HEK293T (cell line): ENCODE data around the gene PLCD1.

Experiments
- CTCF ChIA-PET: fragments of 350-600 bp; formaldehyde crosslinking; extraction: SDS; loops from one replicate; lab custom pipeline; 2021; ENCODE audit warnings: antibody characterized with exemption, inconsistent platforms; lab: Yijun Ruan, JAX
- POLR2A ChIA-PET: fragments of 350-600 bp; formaldehyde crosslinking; extraction: SDS; loops from one replicate; lab custom pipeline; 2020; ENCODE audit warnings: antibody characterized with exemption, inconsistent platforms; lab: Yijun Ruan, JAX
- DNase-seq: peaks from one replicate; pipeline ENCODE4 v3.0.0; 2012; ENCODE audit warnings: mixed read lengths; ENCODE audit errors: extremely low spot score
- ARNT ChIP-seq: fragments of 450-650 bp; IDR thresholded peaks from 2 replicates; pipeline ENCODE4 v1.6.1; 2017; ENCODE audit warnings: mild to moderate bottlenecking
- BHLHE40 ChIP-seq: fragments of 450-650 bp; IDR thresholded peaks from 2 replicates; pipeline ENCODE4 v1.6.1; 2016; ENCODE audit warnings: mild to moderate bottlenecking, moderate library complexity, borderline replicate concordance
- CTBP1 ChIP-seq: fragments of 450-650 bp; IDR thresholded peaks from 2 replicates; pipeline ENCODE4 v1.6.1; 2016; ENCODE audit warnings: borderline replicate concordance
- ELF4 ChIP-seq: fragments of 450-650 bp; IDR thresholded peaks from 2 replicates; pipeline ENCODE4 v1.6.1; 2017; ENCODE audit warnings: antibody characterized with exemption
- FOXA1 ChIP-seq: fragments of 450-650 bp; IDR thresholded peaks from 2 replicates; pipeline ENCODE4 v1.6.1; 2016; ENCODE audit warnings: mild to moderate bottlenecking
- FOXK2 ChIP-seq: fragments of 450-650 bp; IDR thresholded peaks from 2 replicates; pipeline ENCODE4 v1.6.1; 2016; ENCODE audit warnings: mild to moderate bottlenecking
- FOXM1 ChIP-seq: fragments of 450-650 bp; IDR thresholded peaks from 2 replicates; pipeline ENCODE4 v1.6.1; 2017; ENCODE audit warnings: mild to moderate bottlenecking, borderline replicate concordance
- HDGF ChIP-seq: fragments of 450-650 bp; IDR thresholded peaks from 2 replicates; pipeline ENCODE4 v1.6.1; 2017; ENCODE audit warnings: antibody characterized with exemption, borderline replicate concordance
- L3MBTL2 ChIP-seq: fragments of 450-650 bp; conservative IDR thresholded peaks from 2 replicates; pipeline ENCODE4 v1.6.1; 2016; ENCODE audit warnings: mild to moderate bottlenecking
- LEF1 ChIP-seq: fragments of 450-650 bp; IDR thresholded peaks from 2 replicates; pipeline ENCODE4 v1.6.1; 2017; ENCODE audit warnings: mild to moderate bottlenecking, borderline replicate concordance
- NFRKB ChIP-seq: fragments of 450-650 bp; IDR thresholded peaks from 2 replicates; pipeline ENCODE4 v1.6.1; 2016; ENCODE audit warnings: mild to moderate bottlenecking, moderate library complexity
- SP1 ChIP-seq: fragments of 450-650 bp; IDR thresholded peaks from 2 replicates; pipeline ENCODE4 v1.6.1; 2017
- SUZ12 ChIP-seq: fragments of 450-650 bp; IDR thresholded peaks from 2 replicates; pipeline ENCODE4 v1.6.1; 2016; ENCODE audit warnings: mild to moderate bottlenecking
- TARDBP ChIP-seq: fragments of 450-650 bp; IDR thresholded peaks from 2 replicates; pipeline ENCODE4 v1.6.1; 2016
- ZNF384 ChIP-seq: fragments of 450-650 bp; IDR thresholded peaks from 2 replicates; pipeline ENCODE4 v1.6.1; 2016
- TF ChIP-seq, protein P1 (sequence below): fragments of 450-650 bp; IDR thresholded peaks from 2 replicates; pipeline ENCODE4 v1.6.1; 2016

Gene PLCD1

DNA sequence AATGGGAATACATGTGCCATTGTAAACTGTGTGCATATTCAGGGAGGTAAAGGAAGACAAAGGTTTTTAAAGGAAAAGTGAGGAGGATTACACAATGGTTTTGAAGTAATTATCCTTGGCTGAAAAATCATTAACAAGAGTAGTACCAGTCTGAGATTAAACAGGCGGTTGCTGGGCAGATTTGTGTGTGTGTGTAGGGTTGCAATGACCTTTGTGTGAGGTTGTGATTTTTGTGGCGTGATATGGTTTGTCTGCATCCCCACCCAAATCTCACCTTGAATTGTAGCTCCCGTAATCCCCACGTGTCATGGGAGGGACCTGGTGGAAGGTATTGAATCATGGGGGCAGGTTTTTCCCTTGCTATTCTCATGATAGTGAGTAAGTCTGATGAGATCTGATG lies 16.6 kb upstream of the PLCD1 start:
- no peak for DNase-seq
- no peak for TF ChIP-seq L3MBTL2
- no peak for TF ChIP-seq FOXK2
- TF ChIP-seq TARDBP = no peak
- TF ChIP-seq SUZ12 = no peak
- no peak for TF ChIP-seq CTBP1
- TF ChIP-seq ELF4 = no peak
- no peak for TF ChIP-seq SP1
- TF ChIP-seq HDGF = no peak
- no peak for TF ChIP-seq BHLHE40
- TF ChIP-seq ARNT = no peak
- no peak for TF ChIP-seq FOXA1
- TF ChIP-seq FOXM1 = no peak
- no peak for TF ChIP-seq ZNF384
- TF ChIP-seq, protein P1, sequence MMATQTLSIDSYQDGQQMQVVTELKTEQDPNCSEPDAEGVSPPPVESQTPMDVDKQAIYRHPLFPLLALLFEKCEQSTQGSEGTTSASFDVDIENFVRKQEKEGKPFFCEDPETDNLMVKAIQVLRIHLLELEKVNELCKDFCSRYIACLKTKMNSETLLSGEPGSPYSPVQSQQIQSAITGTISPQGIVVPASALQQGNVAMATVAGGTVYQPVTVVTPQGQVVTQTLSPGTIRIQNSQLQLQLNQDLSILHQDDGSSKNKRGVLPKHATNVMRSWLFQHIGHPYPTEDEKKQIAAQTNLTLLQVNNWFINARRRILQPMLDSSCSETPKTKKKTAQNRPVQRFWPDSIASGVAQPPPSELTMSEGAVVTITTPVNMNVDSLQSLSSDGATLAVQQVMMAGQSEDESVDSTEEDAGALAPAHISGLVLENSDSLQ = no peak
- TF ChIP-seq LEF1 = no peak
- no peak for TF ChIP-seq NFRKB
- CTCF ChIA-PET = no interaction called here
- POLR2A ChIA-PET = no interaction called here

DNA sequence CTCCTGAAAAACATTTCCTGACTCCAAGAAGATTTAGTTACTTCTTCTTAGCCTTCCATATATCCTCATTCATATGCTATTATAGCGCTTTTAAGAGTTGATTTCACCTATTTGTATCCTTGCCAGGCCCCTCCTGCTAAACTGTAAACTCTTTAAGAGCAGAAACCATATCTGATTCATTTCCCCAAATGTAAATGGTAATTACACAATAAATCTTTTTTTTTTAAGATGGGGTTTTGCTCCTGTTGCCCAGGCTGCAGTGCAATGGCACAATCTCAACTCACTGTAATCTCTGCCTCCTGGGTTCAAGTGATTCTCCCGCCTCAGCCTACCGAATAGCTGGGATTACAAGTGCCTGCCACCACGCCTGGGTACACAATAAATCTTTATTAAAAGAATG lies 14.0 kb upstream of the PLCD1 start:
- DNase-seq = no peak
- TF ChIP-seq ELF4 (no peak), ZNF384 (no peak), ARNT (no peak), HDGF (no peak), FOXK2 (no peak), FOXM1 (no peak), SP1 (no peak), TARDBP (no peak), CTBP1 (no peak), L3MBTL2 (no peak), NFRKB (no peak), FOXA1 (no peak), BHLHE40 (no peak), SUZ12 (no peak), LEF1 (no peak)
- TF ChIP-seq, protein P1 = no peak

DNA sequence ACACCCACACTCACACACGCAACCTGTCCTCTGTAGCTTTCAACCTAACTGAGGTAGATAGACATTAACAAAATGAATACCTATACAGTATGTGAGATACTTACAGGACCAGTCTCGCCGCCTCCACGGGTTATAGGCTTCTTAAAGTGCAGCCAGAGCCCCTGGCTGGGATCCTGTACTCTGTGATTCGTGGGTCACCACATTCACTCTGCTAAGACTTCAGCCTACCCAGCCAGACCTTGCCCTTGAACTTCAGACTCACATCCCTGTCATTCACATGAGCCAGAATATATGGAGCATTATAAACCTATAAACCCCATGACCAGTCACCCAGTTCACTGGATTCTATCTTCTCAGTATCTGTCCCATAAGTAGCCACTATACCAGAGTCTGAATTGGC lies 11.0 kb upstream of the PLCD1 start:
- no peak for DNase-seq
- CTCF ChIA-PET = no interaction called here
- TF ChIP-seq SP1 (no peak), FOXA1 (no peak), ZNF384 (no peak), CTBP1 (no peak), LEF1 (no peak), SUZ12 (no peak), NFRKB (no peak), L3MBTL2 (no peak), TARDBP (no peak), FOXK2 (no peak), BHLHE40 (no peak), ARNT (no peak), FOXM1 (no peak), ELF4 (no peak), HDGF (no peak)
- TF ChIP-seq, protein P1 = no peak
- POLR2A ChIA-PET = interaction anchor here (1.0 kb wide), 1 partner anchor 11 kb away, joined by 3 read pairs; the partner anchor contains the start of gene PLCD1

More for the DNA sequence above, 14.0 kb upstream of the PLCD1 start:
- ChIA-PET CTCF (no interaction called here), POLR2A (no interaction called here)

DNA sequence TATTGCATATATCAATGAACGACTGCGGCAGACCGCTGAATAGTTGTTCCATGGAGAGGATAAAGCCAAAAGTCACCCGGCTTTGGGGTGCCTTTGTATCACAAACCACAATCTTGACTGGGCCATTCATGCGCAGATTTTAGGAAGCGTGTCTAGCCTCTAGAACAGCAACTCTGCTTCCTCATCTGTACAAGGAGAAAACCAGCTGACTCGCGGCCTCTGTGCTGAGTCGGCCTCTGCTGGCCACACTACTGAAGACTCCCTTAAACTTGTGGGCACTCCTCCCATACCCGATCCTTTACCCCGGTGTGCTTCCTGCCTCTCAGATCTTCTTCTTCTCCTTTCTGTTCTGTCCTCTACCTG lies 10.4 kb upstream of the PLCD1 start:
- ChIA-PET CTCF (no interaction called here), POLR2A (interaction anchor here (1.0 kb wide), 1 partner anchor 10 kb away, joined by 3 read pairs; the partner anchor contains the start of gene PLCD1)
- no peak for DNase-seq
- TF ChIP-seq FOXA1 (no peak), ARNT (no peak), SUZ12 (no peak), FOXK2 (no peak), LEF1 (no peak), FOXM1 (no peak), CTBP1 (no peak)

DNA sequence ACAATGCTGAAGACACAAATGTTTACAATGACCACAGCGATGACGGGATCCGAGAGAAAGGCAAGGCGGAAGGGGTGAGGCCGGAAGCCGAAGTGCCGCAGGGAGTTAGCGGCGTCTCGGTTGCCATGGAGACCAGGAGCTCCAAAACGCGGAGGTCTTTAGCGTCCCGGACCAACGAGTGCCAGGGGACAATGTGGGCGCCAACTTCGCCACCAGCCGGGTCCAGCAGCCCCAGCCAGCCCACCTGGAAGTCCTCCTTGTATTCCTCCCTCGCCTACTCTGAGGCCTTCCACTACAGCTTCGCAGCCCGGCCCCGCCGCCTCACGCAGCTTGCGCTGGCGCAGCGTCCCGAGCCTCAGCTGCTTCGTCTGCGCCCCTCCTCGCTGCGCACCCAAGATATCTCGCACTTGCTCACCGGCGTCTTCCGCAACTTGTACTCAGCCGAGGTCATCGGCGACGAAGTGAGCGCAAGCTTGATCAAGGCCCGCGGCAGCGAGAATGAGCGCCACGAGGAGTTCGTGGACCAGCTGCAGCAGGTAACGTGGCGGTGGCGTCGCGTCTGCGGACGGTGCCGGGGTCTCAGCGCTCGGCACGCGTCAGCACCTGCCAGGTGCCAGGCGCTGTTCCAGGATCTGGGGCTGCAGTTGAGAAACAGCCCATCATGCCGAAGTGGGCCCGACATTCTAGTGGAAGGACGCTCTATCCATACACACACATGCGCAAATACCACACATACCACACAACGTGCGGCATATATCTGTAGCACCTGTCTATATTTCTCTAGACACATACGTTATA lies 9.9 kb upstream of the PLCD1 start, which contains the start of gene DLEC1:
TSS of gene DLEC1 (plus strand) at position 108 of the 798 bp plus-strand sequence. CDS start at position 126, 18 bp downstream.
- CTCF ChIA-PET = no interaction called here
- DNase-seq = no peak
- POLR2A ChIA-PET = interaction anchor here (1.0 kb wide), 1 partner anchor 10 kb away, joined by 3 read pairs; the partner anchor contains the start of gene PLCD1
- TF ChIP-seq L3MBTL2 = no peak
- no peak for TF ChIP-seq LEF1
- no peak for TF ChIP-seq HDGF
- no peak for TF ChIP-seq CTBP1
- no peak for TF ChIP-seq FOXK2
- no peak for TF ChIP-seq FOXM1
- TF ChIP-seq TARDBP = no peak
